A549 (cell line): ENCODE measurements around the gene PSMB11. TPM values are rescaled to one million over a fixed set of nuclear protein-coding genes. Genes with fewer than 3 reads are reported as not detected.

Experiments
- ATAC-seq, 2 experiments: fragments of 200-7000 bp in 1 of 2; fragments of >200 bp in 1 of 2; cut with Nextera tagmentation in 1 of 2; cut with Tn5 transposase in 1 of 2; 3 replicates each; pipeline versions ENCODE4 v1.8.0 to v1.9.1; 2018 to 2020; ENCODE audit warnings: mild to moderate bottlenecking in 1 of 2, moderate library complexity in 1 of 2
- CTCF ChIA-PET: fragments of 300-600 bp; sonication (Branson Sonifier 250); formaldehyde crosslinking; extraction: SDS; loops from one replicate; lab custom pipeline; 2021; ENCODE audit warnings: antibody characterized with exemption, inconsistent platforms; lab: Yijun Ruan, JAX
- POLR2A ChIA-PET: fragments of 350-600 bp; formaldehyde crosslinking; extraction: SDS; loops from one replicate; lab custom pipeline; 2021; ENCODE audit warnings: antibody characterized with exemption, inconsistent platforms; lab: Yijun Ruan, JAX
- DNase-seq, 2 experiments: peaks; one replicate each; pipeline versions ENCODE4 v3.0.0 to v3.0.0-alpha.2; 2011 to 2016; ENCODE audit warnings: low read depth in 1 of 2, low spot score in 1 of 2
- FAIRE-seq: peaks from 2 replicates; lab custom pipeline; 2011; peaks lifted over from hg19 to GRCh38; lab: Jason Lieb, UNC
- H3K27ac ChIP-seq, 2 experiments: fragments of >200 bp; sonication (Bioruptor Twin); formaldehyde crosslinking; 3 replicates each; pipeline ENCODE4 v1.5.1; 2016 to 2017
- H3K4me1 ChIP-seq: fragments of >200 bp; sonication (Bioruptor Twin); formaldehyde crosslinking; 3 replicates; pipeline ENCODE4 v1.6.1; 2016
- H3K4me2 ChIP-seq: fragments of >200 bp; sonication (Bioruptor Twin); formaldehyde crosslinking; 3 replicates; pipeline ENCODE4 v1.6.1; 2016
- H3K4me3 ChIP-seq: fragments of >200 bp; sonication (Bioruptor Twin); formaldehyde crosslinking; 3 replicates; pipeline ENCODE4 v1.5.1; 2016
- H3K9me3 ChIP-seq: fragments of >200 bp; sonication (Bioruptor Twin); formaldehyde crosslinking; 3 replicates; pipeline ENCODE4 v1.6.1; 2016
- CBX2 ChIP-seq: fragments of 200-600 bp; sonication (generic); IDR thresholded peaks from 2 replicates; pipeline ENCODE4 v1.6.1; 2016; ENCODE audit warnings: low read depth, mild to moderate bottlenecking, borderline replicate concordance
- CHD2 ChIP-seq: fragments of 150-350 bp; IDR thresholded peaks from 2 replicates; pipeline ENCODE4 v1.6.1; 2014; ENCODE audit warnings: low read length; ENCODE audit not compliant: partially characterized antibody
- CHD4 ChIP-seq: fragments of 200-600 bp; sonication (generic); IDR thresholded peaks from 2 replicates; pipeline ENCODE4 v1.6.1; 2016; ENCODE audit warnings: antibody characterized with exemption, mild to moderate bottlenecking, borderline replicate concordance
- EHMT2 ChIP-seq: fragments of 200-600 bp; sonication (generic); IDR thresholded peaks from 2 replicates; pipeline ENCODE4 v1.6.1; 2016; ENCODE audit warnings: antibody characterized with exemption, low read depth, mild to moderate bottlenecking, moderate library complexity
- HEYL ChIP-seq: fragments of 250-450 bp; sonication (Bioruptor Pico); IDR thresholded peaks from 2 replicates; pipeline ENCODE4 v1.8.0; 2021; ENCODE audit warnings: mild to moderate bottlenecking, moderate library complexity
- HOXB5 ChIP-seq: fragments of 250-450 bp; sonication (Bioruptor Pico); IDR thresholded peaks from 2 replicates; pipeline ENCODE4 v1.5.0; 2020; ENCODE audit warnings: mild to moderate bottlenecking, moderate library complexity
- JUN ChIP-seq, 2 experiments: fragments of >200 bp; sonication (Bioruptor Twin); formaldehyde crosslinking; IDR thresholded peaks; 2 replicates in 1 of 2; 3 replicates in 1 of 2; pipeline ENCODE4 v1.6.1; 2016 to 2017
- JUNB ChIP-seq: fragments of >200 bp; sonication (Bioruptor Twin); formaldehyde crosslinking; IDR thresholded peaks from 2 replicates; pipeline ENCODE4 v1.6.1; 2016
- MAFK ChIP-seq: fragments of 450-650 bp; IDR thresholded peaks from 2 replicates; pipeline ENCODE4 v1.6.1; 2014; ENCODE audit not compliant: partially characterized antibody
- NPAS2 ChIP-seq: fragments of 250-450 bp; sonication (Bioruptor Pico); IDR thresholded peaks from 2 replicates; pipeline ENCODE4 v1.8.0; 2022; ENCODE audit warnings: mild to moderate bottlenecking, moderate library complexity, borderline replicate concordance
- POLR2A ChIP-seq: IDR thresholded peaks from 2 replicates; pipeline ENCODE4 v1.6.1; 2012; ENCODE audit warnings: mild to moderate bottlenecking, low read length
- POLR2AphosphoS2 ChIP-seq: conservative IDR thresholded peaks from 2 replicates; pipeline ENCODE4 v1.6.1; 2012; ENCODE audit warnings: low read length, improper control_type of control experiment, inconsistent platforms
- RCOR1 ChIP-seq: fragments of 150-350 bp; IDR thresholded peaks from 2 replicates; pipeline ENCODE4 v1.6.1; 2014; ENCODE audit warnings: antibody characterized with exemption, low read length, low read depth
- SMC3 ChIP-seq: fragments of >200 bp; sonication (Bioruptor Twin); formaldehyde crosslinking; IDR thresholded peaks from 3 replicates; pipeline ENCODE4 v1.6.1; 2018; ENCODE audit warnings: inconsistent platforms
- ZSCAN20 ChIP-seq: fragments of 250-450 bp; sonication (Bioruptor Pico); IDR thresholded peaks from 2 replicates; pipeline ENCODE4 v1.8.0; 2022; ENCODE audit warnings: mild to moderate bottlenecking, moderate library complexity
- WGBS: methylation state at CpG from one replicate; pipeline ENCODE4 v1.1.6; 2017; ENCODE audit errors: missing lambda C conversion rate; 5-methylcytosine and 5-hydroxymethylcytosine counted together
- polyA minus RNA-seq: library from RNA; depleted of rRNA, polyadenylated mRNA; stranded (reverse); fragments of >200 nt; gene quantifications from 2 replicates; pipeline ENCODE4 v1.2.3, GENCODE V29; 2011; rRNA and poly(A)+ RNA removed
- polyA plus RNA-seq, 4 experiments: library from polyadenylated mRNA; depleted of rRNA in 3 of 4; stranded (reverse); fragments of >200 nt; fragmentation: RNase III in 1 of 4; extraction: RNeasy Plus Mini Kit Qiagen cat#74134 plus additional on column Dnase treatment in 1 of 4; gene quantifications; 2 replicates in 3 of 4; 3 replicates in 1 of 4; pipeline ENCODE4 v1.2.3, GENCODE V29; 2011 to 2017
- TF ChIP-seq, protein P1 (sequence below): fragments of >200 bp; sonication (Bioruptor Twin); formaldehyde crosslinking; IDR thresholded peaks from 3 replicates; pipeline ENCODE4 v1.6.1; 2016
- TF ChIP-seq, protein P2 (sequence below): fragments of >200 bp; sonication (Bioruptor Twin); formaldehyde crosslinking; IDR thresholded peaks from 3 replicates; pipeline ENCODE4 v1.5.1; 2016

Gene PSMB11, protein sequence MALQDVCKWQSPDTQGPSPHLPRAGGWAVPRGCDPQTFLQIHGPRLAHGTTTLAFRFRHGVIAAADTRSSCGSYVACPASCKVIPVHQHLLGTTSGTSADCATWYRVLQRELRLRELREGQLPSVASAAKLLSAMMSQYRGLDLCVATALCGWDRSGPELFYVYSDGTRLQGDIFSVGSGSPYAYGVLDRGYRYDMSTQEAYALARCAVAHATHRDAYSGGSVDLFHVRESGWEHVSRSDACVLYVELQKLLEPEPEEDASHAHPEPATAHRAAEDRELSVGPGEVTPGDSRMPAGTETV
- polyA plus RNA-seq (2011; rRNA removed): not detected in 2 replicates
- polyA plus RNA-seq (2012; cell fraction: cytosol; rRNA removed): not detected in 2 replicates
- not detected in 2 replicates for polyA plus RNA-seq (2012; cell fraction: nucleus; rRNA removed)
- polyA plus RNA-seq (2017; fragmentation: RNase III; extraction: RNeasy Plus Mini Kit Qiagen cat#74134 plus additional on column Dnase treatment): not detected in 3 replicates
- polyA minus RNA-seq: not detected in 2 replicates

DNA sequence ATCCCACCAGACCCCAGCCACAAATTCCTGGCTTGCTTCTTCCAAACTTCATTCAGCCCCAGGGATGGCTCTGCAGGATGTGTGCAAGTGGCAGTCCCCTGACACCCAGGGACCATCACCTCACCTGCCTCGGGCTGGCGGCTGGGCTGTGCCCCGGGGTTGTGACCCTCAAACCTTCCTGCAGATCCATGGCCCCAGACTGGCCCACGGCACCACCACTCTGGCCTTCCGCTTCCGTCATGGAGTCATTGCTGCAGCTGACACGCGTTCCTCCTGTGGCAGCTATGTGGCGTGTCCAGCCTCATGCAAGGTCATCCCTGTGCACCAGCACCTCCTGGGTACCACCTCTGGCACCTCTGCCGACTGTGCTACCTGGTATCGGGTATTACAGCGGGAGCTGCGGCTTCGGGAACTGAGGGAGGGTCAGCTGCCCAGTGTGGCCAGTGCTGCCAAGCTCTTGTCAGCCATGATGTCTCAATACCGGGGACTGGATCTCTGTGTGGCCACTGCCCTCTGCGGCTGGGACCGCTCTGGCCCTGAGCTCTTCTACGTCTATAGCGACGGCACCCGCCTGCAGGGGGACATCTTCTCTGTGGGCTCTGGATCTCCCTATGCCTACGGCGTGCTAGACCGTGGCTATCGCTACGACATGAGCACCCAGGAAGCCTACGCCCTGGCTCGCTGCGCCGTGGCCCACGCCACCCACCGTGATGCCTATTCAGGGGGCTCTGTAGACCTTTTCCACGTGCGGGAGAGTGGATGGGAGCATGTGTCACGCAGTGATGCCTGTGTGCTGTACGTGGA is at the start of gene PSMB11:
TSS of gene PSMB11 (plus strand) at position 51 of the 804 bp plus-strand sequence. CDS start at position 65, 14 bp downstream.
- WGBS: 93% methylated on average over 32 of the region's 36 CpGs
- DNase-seq (no peak), ATAC-seq (peak in 1 of 2 experiments; percentile 16; a peak in 3 of 6 replicates), FAIRE-seq (no peak)
- H3K9me3 ChIP-seq: no peaks in the 10 kb centered on the region
- H3K4me1 ChIP-seq: peaks cover 6% of the 10 kb centered on the region; the same call in 1 of the 3 replicates
- ChIA-PET POLR2A (interaction anchor here (1.0 kb wide), 1 partner anchor 36 kb away, joined by 3 read pairs; no protein-coding TSS in a partner anchor), CTCF (interaction anchor here (1.1 to 33.8 kb wide), 8 partner anchors 11 to 190 kb away, joined by 3 to 1206 read pairs (median 6); partner anchors contain the start of genes AJUBA and CDH24)
- no peak within 1 kb of the TSS for H3K27ac ChIP-seq
- TF ChIP-seq POLR2AphosphoS2: no peak
- TF ChIP-seq NPAS2 (CRISPR knock-in tag): no peak
- TF ChIP-seq, protein P1, sequence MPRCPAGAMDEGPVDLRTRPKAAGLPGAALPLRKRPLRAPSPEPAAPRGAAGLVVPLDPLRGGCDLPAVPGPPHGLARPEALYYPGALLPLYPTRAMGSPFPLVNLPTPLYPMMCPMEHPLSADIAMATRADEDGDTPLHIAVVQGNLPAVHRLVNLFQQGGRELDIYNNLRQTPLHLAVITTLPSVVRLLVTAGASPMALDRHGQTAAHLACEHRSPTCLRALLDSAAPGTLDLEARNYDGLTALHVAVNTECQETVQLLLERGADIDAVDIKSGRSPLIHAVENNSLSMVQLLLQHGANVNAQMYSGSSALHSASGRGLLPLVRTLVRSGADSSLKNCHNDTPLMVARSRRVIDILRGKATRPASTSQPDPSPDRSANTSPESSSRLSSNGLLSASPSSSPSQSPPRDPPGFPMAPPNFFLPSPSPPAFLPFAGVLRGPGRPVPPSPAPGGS: no peak
- TF ChIP-seq, protein P2, sequence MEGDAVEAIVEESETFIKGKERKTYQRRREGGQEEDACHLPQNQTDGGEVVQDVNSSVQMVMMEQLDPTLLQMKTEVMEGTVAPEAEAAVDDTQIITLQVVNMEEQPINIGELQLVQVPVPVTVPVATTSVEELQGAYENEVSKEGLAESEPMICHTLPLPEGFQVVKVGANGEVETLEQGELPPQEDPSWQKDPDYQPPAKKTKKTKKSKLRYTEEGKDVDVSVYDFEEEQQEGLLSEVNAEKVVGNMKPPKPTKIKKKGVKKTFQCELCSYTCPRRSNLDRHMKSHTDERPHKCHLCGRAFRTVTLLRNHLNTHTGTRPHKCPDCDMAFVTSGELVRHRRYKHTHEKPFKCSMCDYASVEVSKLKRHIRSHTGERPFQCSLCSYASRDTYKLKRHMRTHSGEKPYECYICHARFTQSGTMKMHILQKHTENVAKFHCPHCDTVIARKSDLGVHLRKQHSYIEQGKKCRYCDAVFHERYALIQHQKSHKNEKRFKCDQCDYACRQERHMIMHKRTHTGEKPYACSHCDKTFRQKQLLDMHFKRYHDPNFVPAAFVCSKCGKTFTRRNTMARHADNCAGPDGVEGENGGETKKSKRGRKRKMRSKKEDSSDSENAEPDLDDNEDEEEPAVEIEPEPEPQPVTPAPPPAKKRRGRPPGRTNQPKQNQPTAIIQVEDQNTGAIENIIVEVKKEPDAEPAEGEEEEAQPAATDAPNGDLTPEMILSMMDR: no peak
- no peak for TF ChIP-seq CHD4
- TF ChIP-seq JUNB: no peak
- TF ChIP-seq EHMT2: no peak
- TF ChIP-seq RCOR1: no peak
- no peak for TF ChIP-seq HOXB5 (CRISPR knock-in tag)
- TF ChIP-seq ZSCAN20 (CRISPR knock-in tag): no peak
- TF ChIP-seq MAFK: no peak
- no peak for TF ChIP-seq SMC3
- TF ChIP-seq CHD2: no peak
- no peak within 1 kb of the TSS for H3K4me3 ChIP-seq
- no peak within 1 kb of the TSS for H3K4me2 ChIP-seq

DNA sequence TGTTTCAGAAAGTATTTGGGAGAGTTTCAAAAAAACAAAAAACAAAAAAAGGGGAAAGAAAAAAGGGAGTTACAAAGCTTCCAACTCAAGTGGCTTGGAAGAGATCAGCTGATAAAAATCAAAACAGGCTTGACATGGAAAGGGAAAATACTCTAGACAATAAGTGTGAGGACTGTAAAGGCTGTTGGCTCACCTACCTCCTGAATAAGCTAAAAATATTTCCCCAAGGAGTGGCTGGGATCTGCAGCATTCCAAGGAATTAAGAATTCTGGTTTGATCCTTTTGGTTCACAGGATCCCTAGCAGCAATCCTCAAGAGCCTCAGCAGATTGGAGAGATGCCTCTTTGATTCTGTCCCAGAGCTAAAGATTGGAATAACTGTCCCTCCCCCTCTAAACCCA is 48.5 kb upstream of the PSMB11 start:
- no peak overlapping the region for H3K27ac ChIP-seq
- DNase-seq: no peak
- H3K4me1 ChIP-seq: peaks cover 5% of the 10 kb centered on the region; the same call in 2 of the 3 replicates
- CTCF ChIA-PET: interaction anchor here (0.7 to 34.0 kb wide), 12 partner anchors 7 to 115 kb away, joined by 3 to 1206 read pairs (median 6); partner anchors contain the start of genes ACIN1, AJUBA, CDH24 and HAUS4
- no peak overlapping the region for H3K4me2 ChIP-seq
- no peak for TF ChIP-seq CHD2
- TF ChIP-seq JUN (IDR thresholded peaks at IDR 0.05): no peak
- TF ChIP-seq HEYL: no peak
- TF ChIP-seq, protein P1: no peak
- no peak for TF ChIP-seq POLR2A
- TF ChIP-seq JUNB: no peak
- no peak for TF ChIP-seq CBX2
- TF ChIP-seq ZSCAN20 (CRISPR knock-in tag): no peak
- no peaks in the 10 kb centered on the region for H3K9me3 ChIP-seq
- POLR2A ChIA-PET: interaction anchor here (4.2 kb wide), 1 partner anchor 13 kb away, joined by 27 read pairs; no protein-coding TSS in a partner anchor
- no peak overlapping the region for H3K4me3 ChIP-seq
- no peak for ATAC-seq
- no peak for FAIRE-seq
